ENCODE results near the gene EIF4ENIF1.
"Not testable (repeated sequence)": the region's sequence is repeated elsewhere in the genome, so short reads cannot be mapped to it uniquely, and the experiment has no call there.

EIF4ENIF1 gene

GRCh38 chr22:31440681-31441080 lies 49.0 kb downstream of the EIF4ENIF1 start:
- no peak for DNase-seq

- no peak for DNase-seq
Observed at GRCh38 chr22:31439808-31440207, 49.8 kb downstream of the EIF4ENIF1 start.

DNA sequence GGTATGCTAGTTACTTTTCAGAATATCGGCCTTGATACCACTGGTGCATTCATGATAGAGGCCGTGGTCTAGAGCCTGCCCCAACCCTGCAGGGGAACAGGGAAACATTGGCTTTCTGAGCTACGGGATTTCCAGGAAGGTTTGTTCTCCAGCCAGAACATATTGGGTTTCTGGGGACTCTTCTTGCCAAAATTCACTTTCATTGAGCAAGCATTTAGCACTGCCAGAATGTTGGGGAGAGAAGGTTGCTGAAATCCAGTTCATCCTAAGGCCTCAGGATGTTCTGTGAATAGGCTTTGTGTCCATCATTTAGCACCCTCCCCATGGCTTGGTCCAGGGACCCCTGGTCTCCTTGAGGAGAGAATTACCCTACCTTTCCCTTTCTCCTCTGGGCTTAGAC lies 53.5 kb downstream of the EIF4ENIF1 start:
- no peak for DNase-seq

GRCh38 chr22:31431950-31432349 lies 57.7 kb downstream of the EIF4ENIF1 start:
- DNase-seq, result no peak

DNA sequence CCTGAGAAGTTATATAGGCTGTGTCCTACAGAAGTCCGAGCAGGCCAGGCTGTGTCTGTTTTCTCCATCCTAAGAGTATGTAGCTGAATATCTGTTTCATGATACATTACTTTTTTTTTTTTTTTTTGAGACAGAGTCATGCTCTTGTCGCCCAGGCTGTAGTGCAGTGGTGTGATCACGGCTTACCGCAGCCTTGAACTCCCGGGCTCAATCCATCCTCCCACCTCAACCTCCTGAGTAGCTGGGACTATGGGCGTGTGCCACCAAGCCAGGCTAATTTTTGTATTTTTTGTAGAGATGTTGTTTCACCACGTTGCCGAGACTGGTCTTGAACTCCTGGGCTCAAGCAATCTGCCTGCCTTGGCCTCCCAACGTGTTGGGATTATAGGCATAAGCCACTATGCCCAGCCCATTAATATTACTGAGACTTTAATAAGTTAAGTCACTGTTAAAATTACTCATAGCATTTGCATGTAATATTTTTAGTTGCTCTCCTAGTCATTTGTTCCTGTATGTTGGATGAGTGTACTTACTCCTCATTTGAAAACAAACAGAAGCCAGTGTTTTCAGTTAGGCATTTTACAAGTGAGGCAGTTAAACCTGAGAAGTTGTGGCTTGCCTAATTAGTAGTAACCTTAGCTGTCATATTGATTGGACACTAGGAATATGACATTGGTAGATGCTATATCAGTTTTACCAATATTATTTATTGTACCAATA lies 64.2 kb downstream of the EIF4ENIF1 start:
- no peak for DNase-seq

DNA sequence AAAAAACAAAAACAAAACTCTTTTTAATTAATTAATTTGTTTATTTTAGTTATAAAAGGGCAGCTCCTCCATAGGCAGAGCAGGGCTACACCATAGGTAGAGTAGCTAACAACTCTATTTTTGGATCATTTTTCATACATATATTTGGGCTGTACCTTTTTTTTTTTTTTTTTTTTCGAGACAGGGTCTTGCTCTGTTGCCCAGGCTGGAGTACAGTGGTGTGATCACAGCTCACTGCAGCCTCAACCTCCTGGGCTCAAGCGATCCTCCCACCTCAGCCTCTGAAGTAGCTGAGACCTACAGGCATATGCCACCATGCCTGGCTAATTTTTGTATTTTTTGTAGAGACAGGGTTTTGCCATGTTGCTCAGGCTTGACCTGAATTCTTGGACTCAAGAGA lies 87.3 kb downstream of the EIF4ENIF1 start:
- DNase-seq, result not testable (repeated sequence)

GRCh38 chr22:31400023-31400397 lies 89.6 kb downstream of the EIF4ENIF1 start:
- DNase-seq, result no peak

DNA sequence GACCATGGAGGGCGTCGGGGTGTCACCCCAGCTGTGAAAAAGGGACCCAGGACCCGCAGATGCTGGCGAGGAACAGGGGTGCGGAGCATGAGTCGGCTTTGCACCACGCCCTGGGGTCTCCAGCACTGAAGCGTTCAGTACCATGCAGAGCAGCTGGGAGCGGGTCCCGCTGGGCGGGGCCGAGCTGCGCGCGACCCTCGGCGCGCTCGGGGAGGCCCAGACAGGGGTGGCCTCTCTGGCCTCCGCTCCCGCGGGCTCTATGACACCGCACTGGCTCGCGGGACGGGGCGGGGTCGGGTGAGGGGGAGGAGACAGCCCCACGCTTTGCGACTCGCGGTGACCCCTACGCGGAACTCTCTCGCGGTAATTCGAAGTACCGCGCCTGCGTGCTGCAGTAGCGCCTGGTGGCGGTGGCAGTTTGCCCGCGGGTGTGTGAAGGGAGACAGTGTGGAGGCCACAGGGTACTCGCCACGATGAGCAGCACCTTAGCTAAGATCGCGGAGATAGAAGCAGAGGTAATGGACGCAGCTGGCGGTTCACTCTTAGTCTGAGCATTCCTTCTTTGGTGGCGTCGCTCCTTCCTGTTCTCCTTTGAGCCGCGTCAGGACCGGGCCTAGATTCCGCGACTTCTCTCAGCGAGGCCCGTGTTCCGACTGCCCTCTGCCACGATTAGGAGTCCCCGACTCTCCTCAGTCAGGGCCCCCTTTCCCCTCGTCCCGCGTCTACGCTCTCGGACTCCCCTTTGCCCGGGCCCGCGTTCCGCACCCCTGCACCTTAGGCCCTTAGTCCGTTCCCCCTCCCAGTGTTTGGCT lies 90.2 kb downstream of the EIF4ENIF1 start, which contains the start of gene DRG1:
Gene DRG1, plus strand, starts transcription at position 394 of the 812 bp plus-strand sequence. Its CDS starts 80 bp downstream, at position 474.
- DNase-seq, result peak; percentile 83

DNA sequence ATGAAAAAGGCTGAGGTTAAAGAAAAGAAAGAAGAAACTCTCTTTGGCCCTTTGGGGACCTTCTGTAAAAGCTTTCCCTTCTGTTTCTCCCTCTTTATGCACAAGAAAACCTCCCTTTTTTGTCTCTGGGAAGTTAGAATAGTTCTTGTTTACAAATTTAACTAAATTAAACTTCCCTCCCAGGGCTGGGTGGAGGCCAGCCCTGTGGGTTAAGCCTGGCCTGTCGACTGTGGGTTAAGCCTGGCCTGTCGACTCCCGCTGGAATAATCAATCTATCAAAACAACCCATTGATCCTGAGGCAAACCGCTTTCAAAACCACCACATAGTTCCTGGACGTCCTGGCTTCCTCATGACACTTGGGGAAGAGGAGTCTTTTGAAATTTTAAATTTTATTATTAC lies 91.4 kb downstream of the EIF4ENIF1 start:
- DNase-seq, result no peak

- no peak for DNase-seq
Observed at GRCh38 chr22:31394326-31394725, 95.3 kb downstream of the EIF4ENIF1 start.

- no peak for DNase-seq
Observed at GRCh38 chr22:31393893-31394292, 95.7 kb downstream of the EIF4ENIF1 start.
